ENCODE data around the gene PLXNB2.

The PLXNB2 gene

GRCh38 chr22:50282361-50283155, 24.9 kb downstream of the PLXNB2 start:
- Histone ChIP-seq H3K4me1 (ENCODE audit: control insufficient read depth, insufficient read depth, low read length) (no peaks in the 10 kb centered on the region), H3K9me3 (ENCODE audit: control insufficient read depth, insufficient read depth, low read depth, low read length) (no peaks in the 10 kb centered on the region), H3K27ac (ENCODE audit: extremely low read depth, low read depth, low read length) (no peak overlapping the region), H3K4me3 (ENCODE audit: low read depth, low read length) (no peak overlapping the region), H3K36me3 (ENCODE audit: control insufficient read depth in 2 of 2, insufficient read depth in 1 of 2, low read length in 2 of 2) (peaks cover 0 to 93% of the 10 kb centered on the region in 2 experiments; a peak in 2 of 3 replicates)
- ChIA-PET POLR2A (interaction anchor here (1.4 kb wide), 1 partner anchor 13 kb away, joined by 3 read pairs; no protein-coding TSS in a partner anchor), CTCF (interaction anchor here (0.6 kb wide), 1 partner anchor 8 kb away, joined by 4 read pairs; no protein-coding TSS in a partner anchor)
- TF ChIP-seq ZNF266 (tag by site-specific recombination; IDR thresholded peaks at IDR 0.05; ENCODE audit: low read depth) (no peak), ZNF580 (tag by site-specific recombination; IDR thresholded peaks at IDR 0.05) (no peak), ZNF184 (tag by site-specific recombination; IDR thresholded peaks at IDR 0.05) (no peak), KLF7 (tag by site-specific recombination; IDR thresholded peaks at IDR 0.05; ENCODE audit: borderline replicate concordance) (no peak), ZSCAN4 (tag by site-specific recombination; IDR thresholded peaks at IDR 0.05) (no peak), GLIS2 (tag by site-specific recombination; IDR thresholded peaks at IDR 0.05) (peak; percentile 16; the same call in 1 of the 2 replicates), ZNF621 (tag by site-specific recombination; IDR thresholded peaks at IDR 0.05) (no peak), ZNF423 (tag by site-specific recombination; IDR thresholded peaks at IDR 0.05) (no peak), ZBTB48 (tag by site-specific recombination; IDR thresholded peaks at IDR 0.05) (no peak), ZNF776 (tag by site-specific recombination; IDR thresholded peaks at IDR 0.05; ENCODE audit: borderline replicate concordance) (no peak), ZNF571 (tag by site-specific recombination; IDR thresholded peaks at IDR 0.05) (no peak), ZNF521 (tag by site-specific recombination; IDR thresholded peaks at IDR 0.05) (no peak), ZFP37 (tag by site-specific recombination; IDR thresholded peaks at IDR 0.05) (no peak), ZNF677 (tag by site-specific recombination; IDR thresholded peaks at IDR 0.05) (no peak), ZNF664 (tag by site-specific recombination; IDR thresholded peaks at IDR 0.05) (no peak), ZBTB11 (tag by site-specific recombination; conservative IDR thresholded peaks at IDR 0.05; ENCODE audit: low read depth) (no peak), ZNF623 (tag by site-specific recombination; IDR thresholded peaks at IDR 0.05) (no peak), ZNF585B (tag by site-specific recombination; IDR thresholded peaks at IDR 0.05) (no peak), HIC1 (tag by site-specific recombination; IDR thresholded peaks at IDR 0.05) (peak; percentile 44; the same call in 1 of the 2 replicates), ZBTB44 (tag by site-specific recombination; IDR thresholded peaks at IDR 0.05) (no peak), KLF10 (tag by site-specific recombination; IDR thresholded peaks at IDR 0.05) (no peak), PRDM2 (tag by site-specific recombination; IDR thresholded peaks at IDR 0.05; ENCODE audit: borderline replicate concordance) (no peak)

Measured in HEK293 (cell line).